ENCODE results near the gene MIX23. TPM values are rescaled to one million over a fixed set of nuclear protein-coding genes. Genes with fewer than 3 reads are reported as not detected.

The MIX23 gene
- polyA plus RNA-seq, 1 donor, result 42.4 TPM

- H3K9me3 ChIP-seq (ENCODE audit: control insufficient read depth, low read depth, low read length), result no peaks in the 10 kb centered on the region
- DNase-seq, result no peak
- H3K27me3 ChIP-seq (ENCODE audit: control insufficient read depth, insufficient read depth, low read length), result no peaks in the 10 kb centered on the region
- WGBS (ENCODE audit: insufficient coverage, low lambda C conversion rate), result 92% methylated on average over 2 of the region's 3 CpGs
- no peak overlapping the region for H3K27ac ChIP-seq (ENCODE audit: low read length)
- peaks cover 19% of the 10 kb centered on the region for H3K36me3 ChIP-seq (ENCODE audit: control insufficient read depth, insufficient read depth, low read length)
- H3K4me3 ChIP-seq (ENCODE audit: low read length), result no peak overlapping the region
- H3K4me1 ChIP-seq (ENCODE audit: control insufficient read depth, insufficient read depth, low read length), result peaks cover 17% of the 10 kb centered on the region
Measured at GRCh38 chr3:122414391-122414790, 31.4 kb upstream of the MIX23 start.

DNA sequence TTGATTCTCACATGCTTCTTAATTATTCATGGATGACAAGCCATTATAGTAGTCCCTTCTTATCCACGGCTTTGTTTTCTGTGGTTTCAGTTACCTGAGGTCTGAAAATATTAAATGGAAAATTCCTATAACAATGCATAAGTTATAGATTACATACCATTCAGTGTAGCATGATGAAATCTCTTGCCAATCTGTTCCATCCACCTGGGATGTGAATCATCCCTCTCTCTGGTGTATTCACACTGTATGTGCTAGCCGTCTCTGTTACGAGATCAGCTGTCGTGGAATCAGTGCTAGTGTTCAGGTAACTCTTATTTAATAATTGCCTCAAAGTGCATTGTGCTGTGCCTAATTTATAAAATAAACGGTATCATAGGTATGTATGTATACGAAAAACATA is 27.6 kb upstream of the MIX23 start:
- H3K27me3 ChIP-seq (ENCODE audit: control insufficient read depth, insufficient read depth, low read length), result no peaks in the 10 kb centered on the region
- no peaks in the 10 kb centered on the region for H3K9me3 ChIP-seq (ENCODE audit: control insufficient read depth, low read depth, low read length)
- peaks cover 41% of the 10 kb centered on the region for H3K36me3 ChIP-seq (ENCODE audit: control insufficient read depth, insufficient read depth, low read length)
- WGBS (ENCODE audit: insufficient coverage, low lambda C conversion rate), result 100% methylated on average over 1 of the region's 6 CpGs
- H3K4me1 ChIP-seq (ENCODE audit: control insufficient read depth, insufficient read depth, low read length), result peaks cover 9% of the 10 kb centered on the region
- no peak for DNase-seq
- H3K27ac ChIP-seq (ENCODE audit: low read length), result no peak overlapping the region
- no peak overlapping the region for H3K4me3 ChIP-seq (ENCODE audit: low read length)

- 100% methylated on average over 3 of the region's 4 CpGs for WGBS (ENCODE audit: insufficient coverage, low lambda C conversion rate)
- H3K36me3 ChIP-seq (ENCODE audit: control insufficient read depth, insufficient read depth, low read length), result peaks cover 45% of the 10 kb centered on the region
Measured at GRCh38 chr3:122410111-122410510, 27.1 kb upstream of the MIX23 start.

GRCh38 chr3:122409446-122409845 is 26.4 kb upstream of the MIX23 start:
- 84% methylated on average over 2 of the region's 6 CpGs for WGBS (ENCODE audit: insufficient coverage, low lambda C conversion rate)
- no peak for DNase-seq
- H3K27me3 ChIP-seq (ENCODE audit: control insufficient read depth, insufficient read depth, low read length), result no peaks in the 10 kb centered on the region
- H3K9me3 ChIP-seq (ENCODE audit: control insufficient read depth, low read depth, low read length), result no peaks in the 10 kb centered on the region
- no peak overlapping the region for H3K4me3 ChIP-seq (ENCODE audit: low read length)
- no peak overlapping the region for H3K27ac ChIP-seq (ENCODE audit: low read length)
- peaks cover 50% of the 10 kb centered on the region for H3K36me3 ChIP-seq (ENCODE audit: control insufficient read depth, insufficient read depth, low read length)
- no peaks in the 10 kb centered on the region for H3K4me1 ChIP-seq (ENCODE audit: control insufficient read depth, insufficient read depth, low read length)

More at GRCh38 chr3:122410111-122410510, 27.1 kb upstream of the MIX23 start:
- no peaks in the 10 kb centered on the region for H3K9me3 ChIP-seq (ENCODE audit: control insufficient read depth, low read depth, low read length)
- H3K27ac ChIP-seq (ENCODE audit: low read length), result no peak overlapping the region
- H3K4me1 ChIP-seq (ENCODE audit: control insufficient read depth, insufficient read depth, low read length), result peaks cover 7% of the 10 kb centered on the region
- H3K27me3 ChIP-seq (ENCODE audit: control insufficient read depth, insufficient read depth, low read length), result no peaks in the 10 kb centered on the region
- no peak for DNase-seq
- H3K4me3 ChIP-seq (ENCODE audit: low read length), result no peak overlapping the region

DNA sequence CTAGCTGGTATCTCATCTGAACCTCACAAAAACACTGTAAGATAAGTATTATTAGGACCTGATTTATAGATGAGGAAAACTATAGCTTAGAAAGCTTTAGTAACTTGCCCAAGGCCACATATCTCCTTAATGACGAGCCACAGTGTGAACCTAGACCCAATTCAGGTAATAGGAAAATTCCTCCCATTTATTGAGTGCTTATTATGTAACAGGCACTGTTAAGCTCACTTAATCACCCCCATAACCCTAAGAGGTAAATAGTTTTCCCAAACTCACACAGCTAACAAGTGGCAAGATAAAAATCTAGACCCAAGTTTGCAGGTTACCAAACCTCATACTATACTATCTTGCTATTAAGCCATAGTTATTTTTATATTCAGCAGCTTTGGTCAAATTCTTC is 24.9 kb upstream of the MIX23 start:
- no CpG with 5 or more reads among the region's 1 CpG for WGBS (ENCODE audit: insufficient coverage, low lambda C conversion rate)
- Histone ChIP-seq H3K27me3 (ENCODE audit: control insufficient read depth, insufficient read depth, low read length) (no peaks in the 10 kb centered on the region), H3K4me1 (ENCODE audit: control insufficient read depth, insufficient read depth, low read length) (no peaks in the 10 kb centered on the region), H3K9me3 (ENCODE audit: control insufficient read depth, low read depth, low read length) (no peaks in the 10 kb centered on the region), H3K4me3 (ENCODE audit: low read length) (no peak overlapping the region), H3K36me3 (ENCODE audit: control insufficient read depth, insufficient read depth, low read length) (peaks cover 59% of the 10 kb centered on the region), H3K27ac (ENCODE audit: low read length) (no peak overlapping the region)
- no peak for DNase-seq

DNA sequence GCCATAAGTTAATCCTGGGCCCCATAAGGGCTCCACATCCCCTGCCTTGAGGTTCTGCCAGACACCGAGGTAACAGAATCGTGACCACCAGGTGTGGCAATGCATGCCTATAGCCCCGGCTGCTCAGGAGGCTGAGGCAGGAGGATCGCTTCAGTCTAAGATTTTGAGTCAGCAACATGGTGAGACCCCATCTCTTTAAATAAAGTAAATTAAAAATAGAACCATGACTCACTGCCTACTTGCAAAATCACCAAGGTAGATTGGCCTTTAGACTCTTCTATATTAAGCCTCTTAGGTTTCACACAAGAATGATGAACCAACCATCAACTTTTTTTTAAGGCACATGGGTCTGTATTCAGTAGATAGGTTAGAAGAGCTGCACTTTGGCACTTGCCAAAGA is 23.2 kb upstream of the MIX23 start:
- Histone ChIP-seq H3K4me3 (ENCODE audit: low read length) (no peak overlapping the region), H3K27me3 (ENCODE audit: control insufficient read depth, insufficient read depth, low read length) (no peaks in the 10 kb centered on the region), H3K27ac (ENCODE audit: low read length) (no peak overlapping the region), H3K4me1 (ENCODE audit: control insufficient read depth, insufficient read depth, low read length) (no peaks in the 10 kb centered on the region), H3K9me3 (ENCODE audit: control insufficient read depth, low read depth, low read length) (no peaks in the 10 kb centered on the region), H3K36me3 (ENCODE audit: control insufficient read depth, insufficient read depth, low read length) (peaks cover 59% of the 10 kb centered on the region)
- DNase-seq, result no peak
- no CpG with 5 or more reads among the region's 4 CpGs for WGBS (ENCODE audit: insufficient coverage, low lambda C conversion rate)

DNA sequence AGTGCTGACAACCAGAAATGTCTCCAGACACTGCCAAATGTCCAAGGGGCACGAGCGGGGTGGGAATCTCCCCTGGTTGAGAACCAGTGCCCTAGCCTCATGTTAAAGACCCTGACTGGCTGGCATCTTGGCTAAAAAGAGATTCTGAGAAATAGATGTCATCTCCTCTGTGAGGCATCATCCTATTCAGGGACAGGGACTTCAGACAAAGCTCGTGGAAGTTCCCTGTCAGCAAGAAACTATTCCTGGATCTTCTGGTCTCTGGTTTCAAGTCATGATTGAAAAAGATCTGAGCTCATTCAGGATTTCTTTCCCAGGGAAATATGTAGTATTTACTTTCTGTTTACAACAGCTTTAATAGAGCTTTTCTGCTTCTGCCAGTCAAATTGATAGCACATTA is 22.0 kb upstream of the MIX23 start:
- H3K36me3 ChIP-seq (ENCODE audit: control insufficient read depth, insufficient read depth, low read length), result peaks cover 51% of the 10 kb centered on the region
- no peaks in the 10 kb centered on the region for H3K4me1 ChIP-seq (ENCODE audit: control insufficient read depth, insufficient read depth, low read length)
- DNase-seq, result no peak
- no peak overlapping the region for H3K27ac ChIP-seq (ENCODE audit: low read length)
- H3K9me3 ChIP-seq (ENCODE audit: control insufficient read depth, low read depth, low read length), result no peaks in the 10 kb centered on the region
- no peak overlapping the region for H3K4me3 ChIP-seq (ENCODE audit: low read length)
- no CpG with 5 or more reads among the region's 3 CpGs for WGBS (ENCODE audit: insufficient coverage, low lambda C conversion rate)
- no peaks in the 10 kb centered on the region for H3K27me3 ChIP-seq (ENCODE audit: control insufficient read depth, insufficient read depth, low read length)

GRCh38 chr3:122403489-122403888 is 20.5 kb upstream of the MIX23 start:
- Histone ChIP-seq H3K9me3 (ENCODE audit: control insufficient read depth, low read depth, low read length) (no peaks in the 10 kb centered on the region), H3K36me3 (ENCODE audit: control insufficient read depth, insufficient read depth, low read length) (peaks cover 37% of the 10 kb centered on the region), H3K4me3 (ENCODE audit: low read length) (no peak overlapping the region), H3K4me1 (ENCODE audit: control insufficient read depth, insufficient read depth, low read length) (no peaks in the 10 kb centered on the region), H3K27ac (ENCODE audit: low read length) (no peak overlapping the region), H3K27me3 (ENCODE audit: control insufficient read depth, insufficient read depth, low read length) (no peaks in the 10 kb centered on the region)
- DNase-seq, result no peak
- 91% methylated on average over 5 of the region's 6 CpGs for WGBS (ENCODE audit: insufficient coverage, low lambda C conversion rate)

GRCh38 chr3:122398920-122399319 is 15.9 kb upstream of the MIX23 start:
- no peaks in the 10 kb centered on the region for H3K9me3 ChIP-seq (ENCODE audit: control insufficient read depth, low read depth, low read length)
- H3K27ac ChIP-seq (ENCODE audit: low read length), result no peak overlapping the region
- WGBS (ENCODE audit: insufficient coverage, low lambda C conversion rate), result 100% methylated on average over 1 of the region's 2 CpGs
- H3K4me1 ChIP-seq (ENCODE audit: control insufficient read depth, insufficient read depth, low read length), result no peaks in the 10 kb centered on the region
- peaks cover 13% of the 10 kb centered on the region for H3K36me3 ChIP-seq (ENCODE audit: control insufficient read depth, insufficient read depth, low read length)
- no peaks in the 10 kb centered on the region for H3K27me3 ChIP-seq (ENCODE audit: control insufficient read depth, insufficient read depth, low read length)
- no peak overlapping the region for H3K4me3 ChIP-seq (ENCODE audit: low read length)
- DNase-seq, result no peak

- Histone ChIP-seq H3K9me3 (ENCODE audit: control insufficient read depth, low read depth, low read length) (no peaks in the 10 kb centered on the region), H3K27ac (ENCODE audit: low read length) (no peak overlapping the region), H3K27me3 (ENCODE audit: control insufficient read depth, insufficient read depth, low read length) (no peaks in the 10 kb centered on the region), H3K36me3 (ENCODE audit: control insufficient read depth, insufficient read depth, low read length) (peaks cover 6% of the 10 kb centered on the region), H3K4me1 (ENCODE audit: control insufficient read depth, insufficient read depth, low read length) (no peaks in the 10 kb centered on the region), H3K4me3 (ENCODE audit: low read length) (no peak overlapping the region)
- WGBS (ENCODE audit: insufficient coverage, low lambda C conversion rate), result no CpG with 5 or more reads among the region's 1 CpG
- DNase-seq, result no peak
Measured at GRCh38 chr3:122397201-122397600, 14.2 kb upstream of the MIX23 start.

DNA sequence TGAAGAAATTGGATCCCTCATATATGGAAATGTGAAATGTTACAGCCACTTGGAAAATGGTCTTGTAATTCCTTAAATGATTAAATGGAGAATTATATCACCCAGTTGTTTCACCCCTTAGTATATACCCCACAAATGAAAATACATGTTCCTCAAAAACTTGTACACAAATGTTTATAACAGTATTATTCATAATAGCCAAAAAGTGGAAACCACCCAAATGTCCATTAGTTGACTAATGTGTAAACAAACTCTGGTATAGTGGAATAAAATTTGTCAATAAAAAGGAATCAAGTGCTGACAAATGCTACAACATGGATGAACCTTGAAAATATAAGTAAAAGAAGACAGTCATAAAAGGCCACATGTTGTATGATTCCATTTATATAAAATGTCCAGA is 13.5 kb upstream of the MIX23 start:
- H3K9me3 ChIP-seq (ENCODE audit: control insufficient read depth, low read depth, low read length), result no peaks in the 10 kb centered on the region

More for the DNA sequence above, 13.5 kb upstream of the MIX23 start:
- no peak overlapping the region for H3K27ac ChIP-seq (ENCODE audit: low read length)
- no peak overlapping the region for H3K4me3 ChIP-seq (ENCODE audit: low read length)
- no peaks in the 10 kb centered on the region for H3K27me3 ChIP-seq (ENCODE audit: control insufficient read depth, insufficient read depth, low read length)
- peaks cover 6% of the 10 kb centered on the region for H3K36me3 ChIP-seq (ENCODE audit: control insufficient read depth, insufficient read depth, low read length)
- H3K4me1 ChIP-seq (ENCODE audit: control insufficient read depth, insufficient read depth, low read length), result no peaks in the 10 kb centered on the region
- no peak for DNase-seq

Measured in large intestine (tissue), 3 donors.